Immature natural killer cell (primary cell): ENCODE measurements around the gene RAB15. TPM values are rescaled to one million over a fixed set of nuclear protein-coding genes. Genes with fewer than 3 reads are reported as not detected.

ENCODE experiments used
- DNase-seq, 3 donors: peaks; one replicate each; pipeline ENCODE4 v3.0.0; 2022; ENCODE audit warnings: mixed read lengths in 1 of 3
- H3K27ac Mint-ChIP-seq, 6 donors: one replicate each; pipeline ENCODE4 v1.8.0; 2020; ENCODE audit warnings: mixed read lengths in 6 of 6, mild to moderate bottlenecking in 5 of 6, inconsistent platforms in 4 of 6, moderate library complexity in 3 of 6
- H3K27me3 Mint-ChIP-seq, 3 donors: one replicate each; pipeline ENCODE4 v1.8.0; 2020 to 2021; ENCODE audit warnings: low read depth in 3 of 3, mild to moderate bottlenecking in 3 of 3, mixed read lengths in 3 of 3, moderate library complexity in 3 of 3, inconsistent platforms in 1 of 3
- H3K36me3 Mint-ChIP-seq, 3 donors: one replicate each; pipeline ENCODE4 v1.8.0; 2020; ENCODE audit warnings: mixed read lengths in 3 of 3, inconsistent platforms in 2 of 3, mild to moderate bottlenecking in 2 of 3
- H3K4me1 Mint-ChIP-seq, 2 donors: one replicate each; pipeline ENCODE4 v1.8.0; 2020; ENCODE audit warnings: inconsistent platforms in 2 of 2, mild to moderate bottlenecking in 2 of 2, mixed read lengths in 2 of 2, moderate library complexity in 1 of 2
- H3K4me3 Mint-ChIP-seq, 5 donors: one replicate each; pipeline ENCODE4 v1.8.0; 2020; ENCODE audit warnings: mild to moderate bottlenecking in 5 of 5, mixed read lengths in 5 of 5, inconsistent platforms in 3 of 5, moderate library complexity in 3 of 5
- H3K9me3 Mint-ChIP-seq, 6 donors: one replicate each; pipeline ENCODE4 v1.8.0; 2020; ENCODE audit warnings: mild to moderate bottlenecking in 6 of 6, mixed read lengths in 6 of 6, inconsistent platforms in 4 of 6, moderate library complexity in 3 of 6
- polyA plus RNA-seq, 3 donors: library from polyadenylated mRNA; unstranded; fragments of 300-500 nt; fragmentation: Illumina TruSeq; gene quantifications; one replicate each; pipeline ENCODE4 v1.2.3, GENCODE V29; 2021

Gene RAB15
- polyA plus RNA-seq, 3 donors from 2014 or later = 0.52 to 1.2 (median 1.1) TPM

DNA sequence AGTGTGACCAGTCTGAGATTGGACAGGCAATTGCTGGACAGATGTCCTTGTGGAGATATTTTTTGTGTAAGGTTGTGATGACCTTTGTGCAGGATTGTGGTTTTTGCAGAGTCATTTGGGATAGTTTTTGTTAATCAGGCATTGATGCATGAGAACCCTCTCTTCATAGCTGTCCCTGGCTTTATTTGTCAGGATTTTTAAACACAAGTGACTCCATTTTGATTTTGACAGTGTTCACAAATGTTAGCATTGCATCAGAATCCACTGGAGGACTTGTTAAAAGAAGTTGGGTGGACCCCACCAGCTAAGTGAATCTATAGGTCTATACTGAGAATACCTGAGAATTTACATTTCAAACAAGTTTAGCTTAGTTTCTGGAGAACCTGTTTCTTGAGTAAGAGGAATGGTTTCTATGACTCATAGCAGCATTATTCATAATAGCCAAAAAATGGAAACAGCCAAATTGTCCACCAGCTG, 26.4 kb upstream of the RAB15 start:
- no peak for DNase-seq
- H3K9me3 Mint-ChIP-seq = no peaks in the 10 kb centered on the region
- no peak overlapping the region for H3K4me3 Mint-ChIP-seq
- H3K36me3 Mint-ChIP-seq = peaks cover 0 to 6% (median 0%) of the 10 kb centered on the region in 3 donors
- no peak overlapping the region for H3K27ac Mint-ChIP-seq
- no peaks in the 10 kb centered on the region for H3K27me3 Mint-ChIP-seq
- H3K4me1 Mint-ChIP-seq = peaks cover 0 to under 1% of the 10 kb centered on the region in 2 donors

DNA sequence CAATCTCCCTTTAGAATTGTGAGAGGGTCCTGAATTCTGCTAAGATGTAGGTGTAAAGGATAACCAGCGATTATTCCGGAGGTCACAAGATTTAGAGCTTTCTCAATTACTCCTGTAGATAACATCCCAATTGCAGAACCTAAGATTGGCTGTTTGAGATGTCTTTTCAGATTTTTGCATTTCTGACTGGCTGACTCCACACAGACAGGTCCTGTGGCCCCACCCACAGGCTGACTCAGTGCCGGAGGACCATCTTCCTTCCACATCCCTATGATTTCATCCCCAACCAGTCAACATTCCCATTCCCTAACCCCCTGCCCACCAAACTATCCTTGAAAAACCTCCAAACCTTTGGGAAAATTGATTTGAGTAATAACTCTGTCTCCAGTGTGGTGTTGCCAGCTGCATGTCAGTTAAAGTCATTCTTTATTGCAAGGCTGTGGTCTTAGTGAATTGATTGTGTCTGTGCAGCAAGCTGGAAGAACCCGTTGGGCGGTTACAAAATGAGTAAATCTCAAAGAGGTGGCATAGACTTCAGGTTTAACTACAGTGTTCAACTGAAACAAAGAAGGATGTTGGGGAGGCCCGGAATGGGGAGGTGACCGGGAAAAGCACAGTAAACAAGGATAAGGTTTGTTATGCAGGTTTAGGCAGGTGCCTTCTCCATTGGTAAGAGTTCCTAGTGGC, 25.1 kb upstream of the RAB15 start:
- no peaks in the 10 kb centered on the region for H3K27me3 Mint-ChIP-seq
- H3K4me1 Mint-ChIP-seq = peaks cover 1 to 4% of the 10 kb centered on the region in 2 donors
- no peak overlapping the region for H3K27ac Mint-ChIP-seq
- H3K36me3 Mint-ChIP-seq = no peaks in the 10 kb centered on the region
- H3K4me3 Mint-ChIP-seq = peak overlapping the region in 1 of 5 donors; percentile 78
- DNase-seq = no peak
- H3K9me3 Mint-ChIP-seq = no peaks in the 10 kb centered on the region

- no peak overlapping the region for H3K4me3 Mint-ChIP-seq
- no peaks in the 10 kb centered on the region for H3K27me3 Mint-ChIP-seq
- DNase-seq = no peak
- no peaks in the 10 kb centered on the region for H3K36me3 Mint-ChIP-seq
- H3K4me1 Mint-ChIP-seq = peaks cover 9 to 10% of the 10 kb centered on the region in 2 donors
- no peak overlapping the region for H3K27ac Mint-ChIP-seq
- no peaks in the 10 kb centered on the region for H3K9me3 Mint-ChIP-seq
Measured at GRCh38 chr14:64995291-64995690, 23.2 kb upstream of the RAB15 start.

DNA sequence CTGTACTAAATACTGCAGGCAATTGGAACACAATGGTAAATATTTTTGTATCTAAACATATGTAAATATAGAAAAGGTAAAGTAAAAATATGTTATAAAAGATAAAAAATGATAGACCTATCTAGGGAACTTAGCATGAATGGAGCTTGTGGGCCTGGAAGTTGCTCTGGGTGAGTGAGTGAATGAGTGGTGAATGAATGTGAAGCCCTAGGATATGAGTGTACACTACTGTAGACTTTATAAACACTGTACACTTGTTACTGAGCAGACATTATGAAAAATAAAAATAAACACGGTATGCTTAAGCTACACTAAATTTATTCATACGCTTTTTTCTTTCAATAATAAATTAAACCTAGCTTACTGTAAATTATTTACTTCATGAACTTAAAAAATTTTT, 22.4 kb upstream of the RAB15 start:
- no peaks in the 10 kb centered on the region for H3K36me3 Mint-ChIP-seq
- peaks cover 17% of the 10 kb centered on the region in 2 donors for H3K4me1 Mint-ChIP-seq
- no peaks in the 10 kb centered on the region for H3K9me3 Mint-ChIP-seq
- no peaks in the 10 kb centered on the region for H3K27me3 Mint-ChIP-seq
- H3K4me3 Mint-ChIP-seq = no peak overlapping the region
- no peak for DNase-seq
- H3K27ac Mint-ChIP-seq = no peak overlapping the region

GRCh38 chr14:64993266-64993930, 21.3 kb upstream of the RAB15 start:
- H3K27me3 Mint-ChIP-seq = no peaks in the 10 kb centered on the region
- no peak for DNase-seq
- no peak overlapping the region for H3K27ac Mint-ChIP-seq
- peaks cover 22 to 25% of the 10 kb centered on the region in 2 donors for H3K4me1 Mint-ChIP-seq
- H3K4me3 Mint-ChIP-seq = no peak overlapping the region
- no peaks in the 10 kb centered on the region for H3K9me3 Mint-ChIP-seq
- no peaks in the 10 kb centered on the region for H3K36me3 Mint-ChIP-seq

DNA sequence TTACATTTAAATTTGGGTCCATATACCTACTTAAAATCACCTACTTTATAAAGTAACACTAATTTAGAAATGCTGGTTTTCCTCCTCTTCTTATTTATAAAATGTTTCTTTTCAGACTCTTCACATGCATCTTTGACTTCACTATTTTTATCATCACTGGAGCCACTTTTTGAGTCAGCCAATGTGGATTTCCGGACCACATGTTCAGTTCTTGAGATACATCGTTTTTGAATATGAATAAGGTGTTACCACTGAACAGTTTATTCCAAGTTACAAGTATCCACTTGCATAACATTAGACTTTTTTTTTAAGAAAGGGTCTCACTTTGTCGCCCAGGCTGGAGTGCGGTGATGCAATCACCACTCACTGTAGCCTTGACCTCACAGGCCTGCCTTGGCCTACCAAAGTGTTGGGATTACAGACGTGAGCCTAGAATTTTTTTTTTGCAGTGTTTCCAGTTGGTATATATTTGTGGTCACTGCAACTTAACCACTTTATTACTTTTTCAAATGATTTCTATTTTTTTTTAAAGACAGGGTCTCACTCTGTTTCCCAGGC, 20.3 kb upstream of the RAB15 start:
- H3K4me3 Mint-ChIP-seq = no peak overlapping the region

DNA sequence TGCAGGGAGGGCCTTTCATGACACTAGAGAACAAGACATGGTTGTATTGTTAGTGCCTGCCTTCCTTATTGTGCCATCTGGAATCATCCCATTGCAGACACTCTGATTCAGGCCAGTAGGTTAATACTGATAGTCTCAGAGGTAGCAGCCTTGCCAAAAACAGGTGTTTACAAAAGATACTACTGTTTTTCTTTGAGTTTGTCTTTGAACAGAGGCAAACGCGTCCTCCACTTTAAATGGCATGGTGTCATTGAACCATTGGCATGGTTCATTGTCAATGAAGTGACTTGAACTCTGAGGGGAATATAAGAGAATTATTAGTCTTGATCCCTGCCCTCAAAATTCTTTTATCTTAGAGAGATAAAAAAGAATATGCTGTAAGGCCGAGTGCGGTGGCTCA, 18.8 kb upstream of the RAB15 start:
- H3K4me1 Mint-ChIP-seq = peaks cover 38 to 46% of the 10 kb centered on the region in 2 donors
- DNase-seq = no peak
- no peaks in the 10 kb centered on the region for H3K9me3 Mint-ChIP-seq
- no peaks in the 10 kb centered on the region for H3K36me3 Mint-ChIP-seq
- peaks cover 2 to 4% (median 3%) of the 10 kb centered on the region in 3 donors for H3K27me3 Mint-ChIP-seq
- H3K4me3 Mint-ChIP-seq = no peak overlapping the region
- H3K27ac Mint-ChIP-seq = peak overlapping the region in 2 of 6 donors; percentile 65 to 67

More for the DNA sequence above, 20.3 kb upstream of the RAB15 start:
- Mint-ChIP-seq H3K36me3 (no peaks in the 10 kb centered on the region), H3K27me3 (no peaks in the 10 kb centered on the region), H3K4me1 (peaks cover 24 to 32% of the 10 kb centered on the region in 2 donors), H3K27ac (peak overlapping the region in 3 of 6 donors; percentile 33 to 73 (median 50)), H3K9me3 (no peaks in the 10 kb centered on the region)
- no peak for DNase-seq

GRCh38 chr14:64990296-64990695, 18.2 kb upstream of the RAB15 start:
- DNase-seq = peak in 1 of 3 donors; percentile 7
- H3K27ac Mint-ChIP-seq = peak overlapping the region; percentile 4 to 80 (median 66)
- no peaks in the 10 kb centered on the region for H3K9me3 Mint-ChIP-seq
- H3K27me3 Mint-ChIP-seq = peaks cover 2 to 4% (median 3%) of the 10 kb centered on the region in 3 donors
- peaks cover 39 to 46% of the 10 kb centered on the region in 2 donors for H3K4me1 Mint-ChIP-seq
- H3K36me3 Mint-ChIP-seq = no peaks in the 10 kb centered on the region
- H3K4me3 Mint-ChIP-seq = peak overlapping the region in 3 of 5 donors; percentile 33 to 53 (median 47)

DNA sequence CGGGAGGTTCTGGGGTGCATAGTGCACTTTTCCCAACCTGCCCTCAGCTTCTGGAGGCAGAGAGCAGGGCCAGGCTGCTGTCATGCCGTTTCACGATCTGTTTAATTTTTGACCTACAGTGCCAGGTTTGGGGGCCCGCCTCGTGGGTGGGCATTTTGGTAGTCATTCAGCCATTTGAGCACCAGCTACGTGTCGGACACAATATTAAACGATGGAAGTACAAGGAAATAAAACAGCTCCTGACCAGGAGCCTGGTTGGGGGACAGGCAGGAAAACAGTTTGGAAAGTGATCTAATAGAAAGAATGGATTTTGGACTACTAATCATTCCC, 15.3 kb upstream of the RAB15 start:
- DNase-seq = no peak
- Mint-ChIP-seq H3K4me1 (peaks cover 45 to 57% of the 10 kb centered on the region in 2 donors), H3K27me3 (peaks cover 2 to 8% (median 4%) of the 10 kb centered on the region in 3 donors), H3K27ac (peak overlapping the region; percentile 85 to 97 (median 96)), H3K4me3 (peak overlapping the region; percentile 92 to 100 (median 97)), H3K9me3 (no peaks in the 10 kb centered on the region), H3K36me3 (no peaks in the 10 kb centered on the region)

- Mint-ChIP-seq H3K9me3 (no peaks in the 10 kb centered on the region), H3K27ac (peak within 1 kb of the TSS; percentile 85 to 97 (median 96)), H3K4me1 (peaks cover 45 to 59% of the 10 kb centered on the region in 2 donors), H3K27me3 (peaks cover 2 to 8% (median 4%) of the 10 kb centered on the region in 3 donors), H3K36me3 (no peaks in the 10 kb centered on the region), H3K4me3 (peak within 1 kb of the TSS; percentile 92 to 100 (median 97))
- DNase-seq = peak; percentile 92
Measured at GRCh38 chr14:64986648-64987437, 14.7 kb upstream of the RAB15 start, which contains the start of gene FNTB. Gene FNTB (plus strand): TSS chr14:64986895. CDS start chr14:64986954, 59 bp downstream.

- Mint-ChIP-seq H3K27me3 (peaks cover 2 to 8% (median 7%) of the 10 kb centered on the region in 3 donors), H3K4me3 (peak overlapping the region; percentile 7 to 73 (median 46)), H3K27ac (peak overlapping the region in 2 of 6 donors; percentile 32 to 63), H3K36me3 (no peaks in the 10 kb centered on the region), H3K9me3 (no peaks in the 10 kb centered on the region), H3K4me1 (peaks cover 25 to 41% of the 10 kb centered on the region in 2 donors)
- DNase-seq = peak; percentile 47 to 58 (median 50)
Measured at GRCh38 chr14:64983439-64984310, 11.5 kb upstream of the RAB15 start.

DNA sequence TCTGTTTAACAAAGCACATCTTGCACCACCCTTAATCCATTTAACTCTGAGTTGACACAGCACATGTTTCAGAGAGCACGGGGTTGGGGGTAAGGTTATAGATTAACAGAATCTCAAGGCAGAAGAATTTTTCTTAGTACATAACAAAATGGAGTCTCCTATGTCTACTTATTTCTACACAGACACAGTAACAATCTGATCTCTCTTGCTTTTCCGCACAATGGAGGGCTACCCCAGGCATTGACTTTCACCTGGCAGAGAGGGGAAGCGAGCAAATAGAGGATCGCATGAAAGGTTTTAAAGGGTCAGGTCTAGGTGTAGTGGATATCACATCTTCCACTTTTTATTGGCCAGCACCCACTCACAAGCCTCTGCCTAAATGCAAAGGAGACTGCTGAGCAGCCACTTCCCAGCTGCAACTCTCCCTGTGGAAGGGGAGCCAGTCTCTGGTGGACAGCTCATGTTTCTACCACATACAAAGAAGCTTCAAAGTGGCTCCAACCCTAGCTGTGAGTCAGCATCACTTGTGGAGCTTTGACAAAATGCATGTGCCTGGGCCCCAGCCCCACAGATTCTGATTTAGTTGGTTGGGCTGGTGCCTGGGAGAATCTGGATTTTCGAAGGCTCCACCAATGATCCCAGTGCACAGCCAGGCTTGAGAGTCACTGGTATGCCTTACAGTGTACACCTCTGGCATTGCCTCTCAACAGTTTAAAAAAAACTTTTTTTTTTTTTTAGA, 7.4 kb upstream of the RAB15 start:
- no peak for DNase-seq
- no peaks in the 10 kb centered on the region for H3K36me3 Mint-ChIP-seq
- no peaks in the 10 kb centered on the region for H3K9me3 Mint-ChIP-seq
- peaks cover 2 to 7% (median 5%) of the 10 kb centered on the region in 3 donors for H3K27me3 Mint-ChIP-seq
- peaks cover 7 to 17% of the 10 kb centered on the region in 2 donors for H3K4me1 Mint-ChIP-seq
- no peak overlapping the region for H3K4me3 Mint-ChIP-seq
- no peak overlapping the region for H3K27ac Mint-ChIP-seq
